H1 (cell line): Measurements from ENCODE around the gene CBL. TPM values are rescaled to one million over a fixed set of nuclear protein-coding genes. Genes with fewer than 3 reads are reported as not detected.

Experiments used
- CTCF ChIA-PET: fragments of 300-600 bp; sonication (Branson Sonifier 250); formaldehyde crosslinking; loops from one replicate; lab custom pipeline; 2021; ENCODE audit not compliant: partially characterized antibody; lab: Charles Lee
- POLR2A ChIA-PET: fragments of 300-600 bp; sonication (Branson Sonifier 250); formaldehyde crosslinking; loops from one replicate; lab custom pipeline; 2021; ENCODE audit warnings: inconsistent platforms; ENCODE audit not compliant: partially characterized antibody; lab: Charles Lee
- DNase-seq, 2 experiments: peaks; one replicate each; pipeline versions ENCODE4 v3.0.0 to v3.0.0-alpha.2; 2010 to 2022; ENCODE audit warnings: low spot score in 2 of 2, low read depth in 1 of 2, mixed read lengths in 1 of 2
- FAIRE-seq: peaks from 2 replicates; lab custom pipeline; 2011; peaks lifted over from hg19 to GRCh38; lab: Jason Lieb, UNC
- H2AFZ ChIP-seq: 2 replicates; pipeline ENCODE4 v1.8.1; 2012; ENCODE audit warnings: low read length, inconsistent platforms
- H2AK5ac ChIP-seq: 2 replicates; pipeline ENCODE4 v1.6.1; 2013; ENCODE audit warnings: low read depth, low read length
- H2BK120ac ChIP-seq: replicated peaks from 2 replicates; pipeline ENCODE3; 2013; ENCODE audit warnings: low read depth, low read length, inconsistent platforms
- H2BK12ac ChIP-seq: 2 replicates; pipeline ENCODE4 v1.6.1; 2013; ENCODE audit warnings: low read depth, low read length
- H2BK15ac ChIP-seq: 2 replicates; pipeline ENCODE4 v1.6.1; 2013; ENCODE audit warnings: low read length
- H2BK20ac ChIP-seq: 2 replicates; pipeline ENCODE4 v1.6.1; 2013; ENCODE audit warnings: low read length
- H2BK5ac ChIP-seq: 2 replicates; pipeline ENCODE4 v1.6.1; 2013; ENCODE audit warnings: low read depth, low read length
- H3K14ac ChIP-seq: 2 replicates; pipeline ENCODE4 v1.6.1; 2013; ENCODE audit warnings: inconsistent platforms; ENCODE audit not compliant: insufficient read length
- H3K18ac ChIP-seq: 2 replicates; pipeline ENCODE4 v1.6.1; 2013; ENCODE audit warnings: low read length; ENCODE audit errors: extremely low read depth
- H3K23ac ChIP-seq: 2 replicates; pipeline ENCODE4 v1.6.1; 2013; ENCODE audit warnings: inconsistent platforms; ENCODE audit not compliant: insufficient read length
- H3K23me2 ChIP-seq: 2 replicates; pipeline ENCODE4 v1.6.1; 2013; ENCODE audit warnings: low read depth, low read length
- H3K27ac ChIP-seq: 2 replicates; pipeline ENCODE4 v1.6.1; 2011; ENCODE audit warnings: low read depth, low read length, inconsistent platforms
- H3K27me3 ChIP-seq, 4 experiments: replicated peaks in 1 of 4; 1 replicate in 1 of 4; 2 replicates in 3 of 4; pipeline versions ENCODE4 v1.6.1 to v1.8.1; 2011 to 2013; ENCODE audit warnings: low read length in 3 of 4, mild to moderate bottlenecking in 3 of 4, inconsistent platforms in 2 of 4, mixed read lengths in 2 of 4, moderate library complexity in 1 of 4; ENCODE audit not compliant: control insufficient read depth in 3 of 4, insufficient read depth in 3 of 4; ENCODE audit errors: extremely low read depth in 1 of 4
- H3K36me3 ChIP-seq, 4 experiments: 2 replicates each; pipeline versions ENCODE4 v1.6.1 to v1.8.1; 2011 to 2013; ENCODE audit warnings: mild to moderate bottlenecking in 4 of 4, low read length in 3 of 4, moderate library complexity in 2 of 4, control low read depth in 1 of 4, inconsistent platforms in 1 of 4; ENCODE audit not compliant: insufficient read depth in 4 of 4, control insufficient read depth in 2 of 4
- H3K4ac ChIP-seq: replicated peaks from 2 replicates; pipeline ENCODE3; 2013; ENCODE audit warnings: low read length, low read depth, mixed read lengths, inconsistent platforms; ENCODE audit not compliant: insufficient read length
- H3K4me1 ChIP-seq, 4 experiments: replicated peaks in 1 of 4; 1 replicate in 1 of 4; 2 replicates in 3 of 4; pipeline versions ENCODE4 v1.6.1 to v1.8.1; 2011 to 2013; ENCODE audit warnings: low read length in 3 of 4, inconsistent platforms in 2 of 4, mixed read lengths in 1 of 4; ENCODE audit not compliant: insufficient read depth in 4 of 4, control insufficient read depth in 3 of 4
- H3K4me2 ChIP-seq, 2 experiments: 2 replicates each; pipeline versions ENCODE4 v1.6.1 to v1.8.1; 2011 to 2013; ENCODE audit warnings: low read depth in 2 of 2, low read length in 2 of 2, control low read depth in 1 of 2, inconsistent platforms in 1 of 2, mild to moderate bottlenecking in 1 of 2; ENCODE audit not compliant: insufficient read depth in 1 of 2
- H3K4me3 ChIP-seq, 4 experiments: fragments of 200-600, 300-600 bp in 1 of 4; sonication (generic), shearing (Covaris generic), sonication (Bioruptor Twin) in 1 of 4; 2 replicates each; pipeline versions ENCODE4 v1.5.1 to v1.8.1; 2011 to 2016; ENCODE audit warnings: low read length in 4 of 4, low read depth in 3 of 4, control low read depth in 2 of 4, inconsistent platforms in 2 of 4, mild to moderate bottlenecking in 2 of 4, mixed read lengths in 1 of 4, moderate library complexity in 1 of 4; ENCODE audit not compliant: insufficient read depth in 2 of 4; ENCODE audit errors: extremely low read depth in 1 of 4
- H3K56ac ChIP-seq: replicated peaks from 2 replicates; pipeline ENCODE3; 2013; ENCODE audit warnings: low read depth, mild to moderate bottlenecking, mixed read lengths, low read length, inconsistent platforms; ENCODE audit not compliant: insufficient read length
- H3K79me1 ChIP-seq: 2 replicates; pipeline ENCODE4 v1.6.1; 2013; ENCODE audit warnings: low read depth, low read length, control low read depth
- H3K79me2 ChIP-seq, 2 experiments: 2 replicates each; pipeline versions ENCODE4 v1.6.1 to v1.8.1; 2012 to 2013; ENCODE audit warnings: low read length in 2 of 2, mild to moderate bottlenecking in 2 of 2, inconsistent platforms in 1 of 2; ENCODE audit not compliant: insufficient read depth in 2 of 2, control insufficient read depth in 1 of 2
- H3K9ac ChIP-seq, 4 experiments: replicated peaks in 1 of 4; 1 replicate in 1 of 4; 2 replicates in 3 of 4; pipeline versions ENCODE4 v1.6.1 to v1.8.1; 2011 to 2013; ENCODE audit warnings: low read depth in 3 of 4, low read length in 3 of 4, control low read depth in 2 of 4, mild to moderate bottlenecking in 2 of 4, moderate library complexity in 2 of 4, inconsistent platforms in 1 of 4; ENCODE audit errors: extremely low read depth in 1 of 4
- H3K9me3 ChIP-seq, 2 experiments: 2 replicates each; pipeline versions ENCODE4 v1.6.1 to v1.8.1; 2012 to 2013; ENCODE audit warnings: mild to moderate bottlenecking in 2 of 2, moderate library complexity in 2 of 2, control low read depth in 1 of 2, inconsistent platforms in 1 of 2, low read depth in 1 of 2, low read length in 1 of 2, mixed read lengths in 1 of 2; ENCODE audit not compliant: insufficient read depth in 2 of 2
- H4K20me1 ChIP-seq, 2 experiments: replicated peaks in 1 of 2; 2 replicates each; pipeline versions ENCODE3 to v1.8.1; 2011 to 2013; ENCODE audit warnings: inconsistent platforms in 2 of 2, low read length in 2 of 2, mild to moderate bottlenecking in 1 of 2; ENCODE audit not compliant: insufficient read depth in 2 of 2, control insufficient read depth in 1 of 2
- H4K5ac ChIP-seq: 2 replicates; pipeline ENCODE4 v1.6.1; 2013; ENCODE audit warnings: low read length, low read depth, mixed read lengths, inconsistent platforms; ENCODE audit not compliant: insufficient read length
- H4K8ac ChIP-seq: 2 replicates; pipeline ENCODE4 v1.8.0; 2013; ENCODE audit warnings: mild to moderate bottlenecking, moderate library complexity, low read length, inconsistent platforms; ENCODE audit not compliant: insufficient read depth; ENCODE audit errors: extremely low read depth
- H4K91ac ChIP-seq: replicated peaks from 2 replicates; pipeline ENCODE3; 2013; ENCODE audit warnings: low read length, mixed read lengths, inconsistent platforms; ENCODE audit not compliant: insufficient read length
- BACH1 ChIP-seq: IDR thresholded peaks from 2 replicates; pipeline ENCODE4 v1.6.1; 2012; ENCODE audit warnings: low read length, improper control_type of control experiment
- BCL11A ChIP-seq, 2 experiments: IDR thresholded peaks; one replicate each; pipeline ENCODE4 v1.6.1; 2011; ENCODE audit warnings: low read depth in 2 of 2, low read length in 2 of 2, mild to moderate bottlenecking in 2 of 2
- EZH2 ChIP-seq: fragments of 200-600 bp; sonication (generic); IDR thresholded peaks from 2 replicates; pipeline ENCODE4 v1.7.1; 2012; ENCODE audit warnings: low read depth, mild to moderate bottlenecking, moderate library complexity, low read length, inconsistent platforms; ENCODE audit not compliant: severe bottlenecking
- FOSL1 ChIP-seq: IDR thresholded peaks from 2 replicates; pipeline ENCODE4 v1.6.1; 2011; ENCODE audit warnings: mild to moderate bottlenecking, low read depth, low read length, moderate library complexity; ENCODE audit not compliant: insufficient read depth
- KDM1A ChIP-seq: fragments of 200-600, 300-600 bp; sonication (generic); IDR thresholded peaks from 2 replicates; pipeline ENCODE4 v1.7.1; 2016; ENCODE audit warnings: mild to moderate bottlenecking, low read length, borderline replicate concordance
- KDM4A ChIP-seq: IDR thresholded peaks from one replicate; pipeline ENCODE4 v1.7.1; 2012; ENCODE audit warnings: low read depth, mild to moderate bottlenecking, moderate library complexity, low read length, inconsistent platforms; ENCODE audit not compliant: severe bottlenecking
- MAFK ChIP-seq: IDR thresholded peaks from 2 replicates; pipeline ENCODE4 v1.6.1; 2012; ENCODE audit warnings: low read depth, mild to moderate bottlenecking, improper control_type of control experiment, low read length
- NANOG ChIP-seq: IDR thresholded peaks from 2 replicates; pipeline ENCODE4 v1.6.1; 2011; ENCODE audit warnings: low read length, low read depth, mild to moderate bottlenecking, inconsistent platforms; ENCODE audit not compliant: insufficient read depth, poor library complexity, severe bottlenecking
- POU5F1 ChIP-seq: IDR thresholded peaks from 2 replicates; pipeline ENCODE4 v1.6.1; 2011; ENCODE audit warnings: low read depth, mild to moderate bottlenecking, low read length, moderate library complexity
- RFX5 ChIP-seq: IDR thresholded peaks from 2 replicates; pipeline ENCODE4 v1.6.1; 2011; ENCODE audit warnings: low read depth, low read length, improper control_type of control experiment, borderline replicate concordance
- RXRA ChIP-seq: IDR thresholded peaks from 2 replicates; pipeline ENCODE4 v1.6.1; 2011; ENCODE audit warnings: low read depth, mild to moderate bottlenecking, low read length, moderate library complexity; ENCODE audit not compliant: insufficient read depth
- SIX5 ChIP-seq: IDR thresholded peaks from 2 replicates; pipeline ENCODE4 v1.6.1; 2011; ENCODE audit warnings: mild to moderate bottlenecking, low read depth, low read length
- TBP ChIP-seq: IDR thresholded peaks from 2 replicates; pipeline ENCODE4 v1.6.1; 2011; ENCODE audit warnings: low read depth, low read length, improper control_type of control experiment
- TCF12 ChIP-seq: IDR thresholded peaks from 2 replicates; pipeline ENCODE4 v1.6.1; 2011; ENCODE audit warnings: low read depth, mild to moderate bottlenecking, low read length
- WGBS, 2 experiments: shearing (Covaris generic) in 1 of 2; methylation state at CpG; one replicate each; pipeline versions ENCODE4 v1.1.6 to v1.1.7; 2013 to 2015; ENCODE audit warnings: low lambda C conversion rate in 2 of 2, mixed read lengths in 2 of 2, inconsistent platforms in 1 of 2, low coverage in 1 of 2, missing lambda C conversion rate in 1 of 2; ENCODE audit not compliant: insufficient replicate concordance in 2 of 2, insufficient coverage in 1 of 2, insufficient read length in 1 of 2; ENCODE audit errors: extremely low coverage in 1 of 2, missing lambda C conversion rate in 1 of 2; 5-methylcytosine and 5-hydroxymethylcytosine counted together
- polyA plus RNA-seq, 7 experiments: library from polyadenylated mRNA; depleted of rRNA in 3 of 7; stranded (reverse) in 5 of 7; unstranded in 2 of 7; fragments of >200 nt in 5 of 7; fragments of 200-250 nt in 2 of 7; gene quantifications; 1 replicate in 5 of 7; 2 replicates in 1 of 7; 4 replicates in 1 of 7; pipeline versions ENCODE4 v1.2.1 to v1.2.3, GENCODE V29; 2011 to 2013; ENCODE audit warnings: missing spikeins in 2 of 7, mixed read lengths in 2 of 7
- total RNA-seq: library from RNA; stranded (reverse); fragmentation: NEBNext Ultra II Directional; extraction: Animal tissue kit (Norgen Biotek cat#: 25700); gene quantifications from 2 replicates; pipeline ENCODE4 v1.2.1, GENCODE V29; 2021

Gene CBL
- total and polyA plus RNA-seq, 2 of the 8 experiments (the other 6 are each of a cell fraction or from before 2014, with no cell fraction given), result 23.1 to 57.8 TPM

- Histone ChIP-seq H3K18ac (no peak overlapping the region), H2AK5ac (no peak overlapping the region), H3K14ac (no peak overlapping the region), H4K20me1 (peaks cover 6 to 11% of the 10 kb centered on the region in 2 experiments), H3K79me1 (peaks cover 7% of the 10 kb centered on the region), H2BK12ac (no peak overlapping the region), H4K91ac (no peak overlapping the region), H3K79me2 (peaks cover 0 to 94% of the 10 kb centered on the region in 2 experiments; a peak in 3 of 4 replicates), H3K36me3 (no peaks in the 10 kb centered on the region), H3K27me3 (no peaks in the 10 kb centered on the region), H3K9ac (no peak overlapping the region), H2AFZ (no peak overlapping the region), H3K4me3 (no peak overlapping the region), H3K23ac (no peak overlapping the region), H2BK5ac (no peak overlapping the region), H3K4me2 (no peak overlapping the region), H3K4me1 (no peaks in the 10 kb centered on the region), H3K56ac (no peak overlapping the region), H2BK15ac (no peak overlapping the region), H3K23me2 (no peaks in the 10 kb centered on the region), H3K9me3 (no peaks in the 10 kb centered on the region), H2BK20ac (no peak overlapping the region), H4K8ac (no peak overlapping the region), H3K27ac (no peak overlapping the region), H2BK120ac (no peak overlapping the region), H3K4ac (no peak overlapping the region), H4K5ac (no peak overlapping the region)
- CTCF ChIA-PET, result interaction anchor here (0.7 to 1.2 kb wide), 2 partner anchors 25 to 102 kb away, joined by 3 read pairs; no protein-coding TSS in a partner anchor
- no peak for DNase-seq
- no peak for FAIRE-seq
- POLR2A ChIA-PET, result interaction anchor here (0.7 to 1.3 kb wide), 2 partner anchors 15 to 25 kb away, joined by 3 read pairs; no protein-coding TSS in a partner anchor
- WGBS, 2 experiments, result 92% methylated on average over 2 of the region's 2 CpGs; no CpG with 5 or more reads in 1 of the 2 experiments
- TF ChIP-seq BCL11A (IDR thresholded peaks at IDR 0.05; ENCODE audit: low read depth in 2 of 2, low read length in 2 of 2) (no peak), KDM1A (no peak), TBP (no peak), NANOG (no peak), EZH2 (no peak), RXRA (no peak), BACH1 (no peak), FOSL1 (no peak), TCF12 (no peak), MAFK (no peak), POU5F1 (no peak), RFX5 (no peak), KDM4A (no peak), SIX5 (no peak)
These were observed 16.2 kb downstream of the CBL start for GRCh38 chr11:119222308-119222707.
